IMR-90 (cell line): ENCODE data around the gene SOCS6.
A peak's percentile ranks its signal among the peaks of the same experiment; 100 is the strongest.

Experiments used
- BHLHE40 ChIP-seq: fragments of 150-350 bp; IDR thresholded peaks from 2 replicates; pipeline ENCODE4 v1.6.1; 2016; ENCODE audit warnings: mild to moderate bottlenecking, low read depth, low read length
- CEBPB ChIP-seq: IDR thresholded peaks from 2 replicates; pipeline ENCODE4 v1.6.1; 2012; ENCODE audit warnings: low read depth, low read length, improper control_type of control experiment
- CHD1 ChIP-seq: IDR thresholded peaks from 2 replicates; pipeline ENCODE4 v1.6.1; 2012; ENCODE audit warnings: low read depth, low read length, improper control_type of control experiment
- CTCF ChIP-seq: conservative IDR thresholded peaks from 2 replicates; pipeline ENCODE4 v1.5.1; 2012; ENCODE audit warnings: mild to moderate bottlenecking, low read depth, low read length, improper control_type of control experiment
- FOS ChIP-seq: fragments of 150-350 bp; IDR thresholded peaks from 2 replicates; pipeline ENCODE4 v1.6.1; 2016; ENCODE audit warnings: low read depth, low read length
- MXI1 ChIP-seq: IDR thresholded peaks from 2 replicates; pipeline ENCODE4 v1.6.1; 2012; ENCODE audit warnings: low read depth, mild to moderate bottlenecking, low read length, moderate library complexity, borderline replicate concordance
- POLR2A ChIP-seq: IDR thresholded peaks from 2 replicates; pipeline ENCODE4 v1.6.1; 2012; ENCODE audit warnings: mild to moderate bottlenecking, low read depth, low read length
- RAD21 ChIP-seq: IDR thresholded peaks from 2 replicates; pipeline ENCODE4 v1.6.1; 2012; ENCODE audit warnings: low read length, improper control_type of control experiment
- RCOR1 ChIP-seq: IDR thresholded peaks from 2 replicates; pipeline ENCODE4 v1.6.1; 2012; ENCODE audit warnings: mild to moderate bottlenecking, low read length, improper control_type of control experiment; ENCODE audit not compliant: insufficient replicate concordance
- SMC3 ChIP-seq: fragments of 150-350 bp; IDR thresholded peaks from 2 replicates; pipeline ENCODE4 v1.6.1; 2016; ENCODE audit warnings: low read depth, mild to moderate bottlenecking, antibody characterized with exemption, low read length, moderate library complexity

- TF ChIP-seq CTCF = no peak
- TF ChIP-seq SMC3 = no peak
- TF ChIP-seq RCOR1 = no peak
- TF ChIP-seq POLR2A = peak; percentile 85
- TF ChIP-seq CHD1 = no peak
- TF ChIP-seq MXI1 = no peak
- no peak for TF ChIP-seq FOS
- TF ChIP-seq BHLHE40 = no peak
- no peak for TF ChIP-seq CEBPB
- no peak for TF ChIP-seq RAD21
Observed at GRCh38 chr18:70288851-70289328, at the start of gene SOCS6.
